ENCODE data around the gene MAPK14.
"Not testable (repeated sequence)": the region's sequence is repeated elsewhere in the genome, so short reads cannot be mapped to it uniquely, and the experiment has no call there.

The MAPK14 gene

DNA sequence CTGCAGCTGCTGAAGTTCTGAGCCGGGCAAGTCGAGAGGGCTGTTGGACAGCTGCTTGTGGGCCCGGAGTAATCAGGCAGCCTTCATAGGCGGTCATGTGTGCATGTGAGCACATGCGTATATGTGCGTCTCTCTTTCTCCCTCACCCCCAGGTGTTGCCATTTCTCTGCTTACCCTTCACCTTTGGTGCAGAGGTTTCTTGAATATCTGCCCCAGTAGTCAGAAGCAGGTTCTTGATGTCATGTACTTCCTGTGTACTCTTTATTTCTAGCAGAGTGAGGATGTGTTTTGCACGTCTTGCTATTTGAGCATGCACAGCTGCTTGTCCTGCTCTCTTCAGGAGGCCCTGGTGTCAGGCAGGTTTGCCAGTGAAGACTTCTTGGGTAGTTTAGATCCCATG lies 81.5 kb downstream of the MAPK14 start:
- no peak for DNase-seq

DNA sequence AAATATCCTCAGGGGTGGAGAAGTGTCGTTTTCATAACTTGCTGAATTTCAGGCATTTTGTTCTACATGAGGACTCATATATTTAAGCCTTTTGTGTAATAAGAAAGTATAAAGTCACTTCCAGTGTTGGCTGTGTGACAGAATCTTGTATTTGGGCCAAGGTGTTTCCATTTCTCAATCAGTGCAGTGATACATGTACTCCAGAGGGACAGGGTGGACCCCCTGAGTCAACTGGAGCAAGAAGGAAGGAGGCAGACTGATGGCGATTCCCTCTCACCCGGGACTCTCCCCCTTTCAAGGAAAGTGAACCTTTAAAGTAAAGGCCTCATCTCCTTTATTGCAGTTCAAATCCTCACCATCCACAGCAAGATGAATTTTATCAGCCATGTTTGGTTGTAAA lies 82.4 kb downstream of the MAPK14 start:
- DNase-seq = no peak

DNA sequence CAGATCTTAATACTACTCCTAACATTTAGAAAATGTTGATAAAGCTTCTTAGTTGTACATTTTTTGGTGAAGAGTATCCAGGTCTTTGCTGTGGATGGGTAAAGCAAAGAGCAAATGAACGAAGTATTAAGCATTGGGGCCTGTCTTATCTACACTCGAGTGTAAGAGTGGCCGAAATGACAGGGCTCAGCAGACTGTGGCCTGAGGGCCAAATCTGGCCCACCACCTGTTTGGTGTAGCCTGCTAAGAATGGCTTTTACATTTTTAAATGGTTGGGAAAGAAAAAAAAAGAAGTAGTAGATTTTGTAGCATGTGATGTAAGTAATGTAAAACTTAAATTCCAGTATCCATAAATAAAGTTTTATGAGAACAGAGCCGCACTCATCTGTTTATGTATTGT lies 83.3 kb downstream of the MAPK14 start:
- no peak for DNase-seq

DNA sequence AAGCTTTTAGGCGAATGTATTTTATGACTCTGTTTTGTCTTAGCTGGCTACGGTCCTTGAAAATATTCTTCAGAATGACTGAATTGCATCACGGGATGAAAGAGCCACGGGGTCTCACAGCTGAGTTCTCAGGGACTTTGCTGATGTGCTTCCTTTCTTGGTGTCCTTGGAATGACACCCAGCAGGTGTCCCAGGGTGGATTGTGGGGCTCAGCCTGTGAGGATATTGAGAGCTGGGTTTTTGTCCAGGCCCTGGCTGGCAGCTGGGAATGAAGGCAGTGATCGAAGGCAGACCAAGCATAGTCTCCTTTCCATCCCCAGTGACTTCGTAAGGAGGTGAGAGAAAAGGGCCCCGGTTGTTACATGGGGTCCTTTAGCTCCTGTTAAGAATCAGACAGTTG lies 83.9 kb downstream of the MAPK14 start:
- DNase-seq = no peak

GRCh38 chr6:36113049-36113448 lies 85.4 kb downstream of the MAPK14 start:
- no peak for DNase-seq

- DNase-seq = no peak
These were observed 86.1 kb downstream of the MAPK14 start for GRCh38 chr6:36113703-36114102.

GRCh38 chr6:36114798-36115408 lies 87.3 kb downstream of the MAPK14 start:
- DNase-seq = no peak

DNA sequence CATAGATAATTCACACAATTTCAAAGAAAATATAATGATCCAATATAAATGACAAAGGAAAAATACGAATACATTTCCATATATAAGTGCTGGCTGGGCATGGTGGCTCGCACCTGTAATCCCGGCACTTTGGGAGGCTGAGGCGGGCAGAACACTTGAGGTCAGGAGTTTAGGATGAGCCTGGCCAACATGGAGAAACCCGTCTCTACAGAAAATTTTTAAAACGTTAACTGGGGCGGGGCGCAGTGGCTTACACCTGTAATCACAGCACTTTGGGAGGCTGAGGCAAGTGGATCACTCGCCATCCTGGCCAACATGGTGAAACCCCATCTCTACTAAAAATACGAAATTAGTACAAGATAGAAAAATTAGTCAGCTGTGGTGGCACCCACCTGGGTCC lies 87.8 kb downstream of the MAPK14 start:
- no peak for DNase-seq

DNA sequence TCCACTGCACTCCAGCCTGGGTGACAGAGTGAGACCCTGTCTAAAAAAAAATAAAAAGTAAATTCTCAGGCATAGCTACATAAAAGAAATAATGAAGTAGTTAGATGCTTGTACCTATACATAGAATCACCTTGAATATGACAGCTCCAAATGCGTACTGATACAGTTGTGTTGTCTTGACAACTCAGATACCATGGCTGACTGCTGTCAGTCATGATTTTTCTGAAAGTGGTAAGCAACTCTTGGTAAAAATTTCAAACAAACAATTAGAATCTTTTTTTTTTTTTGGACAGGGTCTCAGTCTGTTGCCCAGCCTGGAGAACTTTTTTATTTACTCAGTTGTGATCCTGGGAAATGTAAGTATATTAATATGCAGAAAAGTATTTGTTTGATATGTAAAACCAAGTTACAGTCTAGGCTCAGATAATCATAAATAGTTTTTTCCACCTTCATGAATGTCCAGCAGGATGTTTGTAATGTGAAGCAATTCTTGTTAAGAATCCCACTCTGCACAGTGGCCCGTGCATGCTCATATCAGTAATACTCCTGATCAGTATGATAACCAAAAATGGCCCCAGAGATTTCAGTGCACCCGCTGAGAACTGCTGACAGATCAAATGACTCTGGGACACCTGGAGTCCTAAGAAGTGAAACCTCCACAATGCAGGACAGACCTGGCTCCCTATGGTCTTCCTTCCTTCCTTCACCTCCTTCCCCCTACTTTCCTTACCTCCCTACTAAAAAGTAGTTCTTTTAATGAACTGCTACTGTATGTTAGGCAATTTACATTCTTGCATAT lies 88.7 kb downstream of the MAPK14 start:
- DNase-seq = no peak

GRCh38 chr6:36116943-36117342 lies 89.3 kb downstream of the MAPK14 start:
- no peak for DNase-seq

DNA sequence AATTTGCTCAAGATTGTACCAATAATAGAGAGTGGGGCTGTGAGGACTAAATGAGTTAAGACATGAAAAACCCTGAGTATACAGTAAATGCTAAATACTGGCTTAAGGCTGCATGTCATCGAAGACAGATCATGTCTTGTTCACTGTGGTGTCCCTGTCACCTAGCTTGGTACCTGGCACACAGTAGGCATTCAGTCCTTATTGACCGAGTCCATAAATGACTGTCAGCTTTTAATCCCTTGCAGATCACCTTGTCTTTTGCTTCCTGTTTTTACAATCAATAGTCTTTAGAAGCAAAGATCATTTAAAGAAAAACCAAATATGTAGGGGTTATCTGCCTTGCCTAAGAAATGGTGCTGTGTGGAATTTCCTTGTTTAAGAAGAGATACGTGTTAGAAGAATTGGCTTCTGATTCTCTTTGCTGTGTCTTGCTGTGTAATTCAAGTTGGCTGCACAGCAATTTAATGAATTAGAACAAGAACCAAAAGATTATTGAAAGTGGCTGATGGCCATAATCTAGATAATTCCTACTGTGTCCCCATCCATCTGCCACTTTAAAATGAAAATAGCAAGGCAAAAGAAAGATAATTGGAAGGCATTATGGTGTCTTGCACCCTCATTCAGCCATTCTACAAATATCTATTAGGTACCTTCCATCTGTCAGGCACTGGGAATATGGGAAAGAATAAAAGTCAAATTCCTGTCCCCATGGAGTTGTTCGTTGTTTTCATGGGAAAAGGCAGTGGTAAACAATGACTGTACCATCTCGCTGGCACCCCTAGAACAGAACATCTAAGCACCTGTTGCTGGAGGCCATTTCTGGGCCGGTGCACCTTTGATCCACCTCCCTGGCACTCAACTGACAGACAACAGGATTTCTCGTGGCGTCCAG lies 90.3 kb downstream of the MAPK14 start:
- DNase-seq = no peak

- no peak for DNase-seq
These were observed 91.0 kb downstream of the MAPK14 start for GRCh38 chr6:36118550-36119107.

DNA sequence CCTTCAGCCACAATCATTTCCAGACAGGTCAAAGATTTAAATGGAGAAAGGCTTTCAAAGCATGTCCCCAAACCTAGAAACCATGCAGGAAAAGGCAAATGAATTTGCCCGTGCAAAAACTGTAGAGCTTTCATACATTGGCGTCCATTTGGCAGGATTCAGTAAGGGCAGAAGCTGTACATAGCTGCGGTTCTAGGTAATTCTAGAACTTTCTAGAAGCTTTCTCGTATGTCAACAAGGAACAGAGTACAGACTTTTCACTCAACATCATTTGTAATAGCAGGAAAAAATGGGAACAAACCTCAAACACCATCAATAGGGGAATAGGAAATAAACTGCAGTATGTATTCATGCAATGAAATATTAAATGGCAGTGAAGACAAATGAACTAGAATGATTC lies 91.6 kb downstream of the MAPK14 start:
- no peak for DNase-seq

- no peak for DNase-seq
These were observed 92.4 kb downstream of the MAPK14 start for GRCh38 chr6:36120018-36120417.

DNA sequence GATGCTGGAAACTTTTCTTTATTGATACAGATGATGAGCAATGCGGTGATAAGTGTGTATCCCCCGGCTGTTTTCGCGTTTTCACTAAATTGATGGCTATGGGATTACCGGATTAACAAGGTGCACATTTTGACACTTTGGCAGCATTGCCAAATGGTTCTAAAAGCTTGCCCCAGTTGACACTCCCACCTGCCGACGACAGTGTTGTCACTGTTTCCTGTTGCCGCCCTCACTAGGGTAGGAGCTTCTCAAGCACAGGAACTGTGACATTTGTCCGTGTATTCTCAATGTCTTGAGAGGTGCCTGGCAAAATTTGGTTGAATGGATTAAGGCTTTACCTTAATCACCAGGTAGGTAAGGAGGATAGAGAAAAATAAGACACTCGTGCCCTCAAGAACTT lies 92.9 kb downstream of the MAPK14 start:
- no peak for DNase-seq

- DNase-seq = no peak
These were observed 93.6 kb downstream of the MAPK14 start for GRCh38 chr6:36120979-36121786.

- no peak for DNase-seq
These were observed 94.3 kb downstream of the MAPK14 start for GRCh38 chr6:36121787-36122494.

DNA sequence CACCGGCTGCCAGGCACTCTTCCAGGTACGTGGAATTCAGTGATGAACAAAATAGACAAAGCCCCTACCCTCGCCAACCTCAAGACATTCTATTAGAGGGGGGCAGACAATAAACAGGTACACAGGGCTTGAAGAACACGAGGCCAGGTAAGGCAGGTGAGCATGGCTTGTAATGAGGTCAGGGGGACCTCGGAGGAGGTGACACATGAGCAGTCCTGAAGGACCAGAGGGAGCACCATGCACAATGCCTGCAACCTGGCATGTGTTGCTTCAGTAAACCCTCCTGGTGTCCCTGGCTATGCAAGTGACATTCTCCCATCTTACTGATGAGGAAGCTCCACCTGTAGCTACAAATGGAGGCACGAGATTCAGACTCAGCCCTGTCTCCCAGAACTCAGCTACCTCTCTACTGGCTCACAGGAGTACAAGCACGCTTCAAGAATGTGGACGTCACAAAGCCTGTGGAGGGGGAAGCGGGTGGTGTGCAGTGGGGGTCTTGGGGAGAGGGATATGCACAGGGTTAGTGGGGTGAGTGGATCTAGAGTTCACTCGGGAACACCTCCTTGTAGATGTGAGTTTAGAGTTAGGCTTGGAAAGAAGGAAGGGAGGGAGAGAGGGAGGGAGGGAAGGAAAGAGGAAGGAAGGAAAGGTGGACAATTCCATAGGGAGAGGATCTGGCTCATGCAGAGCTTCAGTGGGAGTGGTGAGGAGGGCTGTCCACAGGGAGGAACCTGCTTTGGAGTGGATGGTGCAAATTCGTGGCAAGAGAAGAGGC lies 95.1 kb downstream of the MAPK14 start:
- DNase-seq = no peak

GRCh38 chr6:36123270-36124139 lies 95.9 kb downstream of the MAPK14 start:
- DNase-seq = peak; percentile 35

GRCh38 chr6:36124346-36124745 lies 96.7 kb downstream of the MAPK14 start:
- DNase-seq = not testable (repeated sequence)

Measured in NCI-H2227 treated with DMSO at 0.1 percent for 48 hours (cell line).